DMS53 treated with DMSO at 0.1 percent for 48 hours (cell line): ENCODE data around the gene KCNAB2.

ENCODE experiments used
- DNase-seq: peaks from one replicate; lab custom pipeline; 2025; ENCODE audit not compliant: unreplicated experiment; lab: John Stamatoyannopoulos, UW

Gene KCNAB2

DNA sequence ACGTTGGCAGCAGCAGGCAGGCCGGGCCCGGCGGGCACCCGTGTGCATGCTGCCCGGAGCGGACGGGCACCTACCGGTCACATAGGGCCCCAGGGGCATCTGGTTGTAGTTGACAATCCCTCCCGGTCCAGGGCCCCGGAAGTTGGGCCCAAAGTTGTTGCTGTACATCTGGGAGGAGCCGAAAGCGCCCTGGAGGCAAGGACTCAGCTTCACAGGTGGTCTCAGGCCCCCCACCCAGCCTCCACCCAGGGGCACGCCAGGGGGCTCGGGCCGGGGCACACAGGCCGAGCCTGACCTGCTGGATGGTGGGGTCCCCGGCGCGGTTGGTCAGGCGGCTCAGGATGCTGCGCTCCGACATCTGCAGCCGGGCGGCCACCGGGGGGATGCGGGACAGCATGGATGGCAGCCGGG is 60.6 kb downstream of the KCNAB2 start:
- DNase-seq: no peak

DNA sequence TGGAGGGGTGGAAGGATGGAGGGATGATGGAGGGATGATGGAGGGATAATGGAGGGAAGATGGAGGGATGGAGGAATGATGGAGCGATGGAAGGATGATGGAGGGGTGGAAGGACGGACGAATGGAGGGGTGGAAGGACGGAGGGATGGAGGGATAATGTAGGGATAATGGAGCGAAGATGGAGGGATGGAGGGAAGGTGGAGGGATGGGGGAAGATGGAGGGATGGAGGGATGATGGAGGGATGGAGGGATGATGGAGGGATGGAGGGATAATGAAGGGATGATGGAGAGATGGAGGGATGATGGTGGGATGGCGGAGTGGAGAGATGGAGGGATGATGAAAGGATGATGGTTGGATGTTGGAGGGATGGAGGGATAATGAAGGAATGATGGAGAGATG is 61.3 kb downstream of the KCNAB2 start:
- no peak for DNase-seq

DNA sequence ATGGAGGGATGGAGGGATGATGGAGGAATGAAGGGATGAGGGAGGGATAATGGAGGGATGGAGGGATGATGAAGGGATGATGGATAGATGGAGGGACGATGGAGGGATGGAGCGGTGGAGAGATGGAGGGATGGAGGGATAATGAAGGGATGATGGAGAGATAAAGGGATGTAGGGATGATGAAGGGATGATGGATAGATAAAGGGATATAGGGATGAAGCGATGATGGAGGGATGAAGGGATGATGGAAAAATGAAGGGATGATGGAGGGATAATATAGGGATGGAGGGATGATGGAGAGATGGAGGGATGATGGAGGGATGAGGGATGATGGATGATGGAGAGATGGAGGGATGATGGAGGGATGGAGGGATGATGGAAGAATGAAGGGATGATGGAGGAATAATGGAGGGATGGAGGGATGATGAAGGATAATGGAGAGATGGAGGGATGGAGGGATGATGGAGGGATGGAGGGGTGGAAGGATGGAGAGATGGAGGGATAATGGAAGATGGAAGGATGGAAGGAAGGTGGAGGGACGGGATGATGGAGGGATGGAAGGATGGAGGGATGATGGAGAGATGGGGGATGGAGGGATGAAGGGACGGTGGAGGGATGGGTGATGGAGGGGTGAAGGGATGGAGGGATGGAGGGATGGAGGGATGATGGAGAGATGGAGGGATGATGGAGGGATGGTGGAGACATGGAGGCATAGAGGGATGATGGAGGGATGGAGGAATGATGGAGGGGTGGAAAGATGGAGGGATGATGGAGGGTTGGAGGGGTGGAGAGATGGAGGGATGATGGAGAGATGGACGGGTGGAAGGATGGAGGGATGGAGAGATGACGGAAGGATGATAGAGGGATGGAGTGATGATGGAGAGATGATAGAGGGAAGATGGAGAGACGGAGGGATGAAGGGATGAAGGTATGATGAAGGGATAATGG is 62.0 kb downstream of the KCNAB2 start:
- DNase-seq: no peak

DNA sequence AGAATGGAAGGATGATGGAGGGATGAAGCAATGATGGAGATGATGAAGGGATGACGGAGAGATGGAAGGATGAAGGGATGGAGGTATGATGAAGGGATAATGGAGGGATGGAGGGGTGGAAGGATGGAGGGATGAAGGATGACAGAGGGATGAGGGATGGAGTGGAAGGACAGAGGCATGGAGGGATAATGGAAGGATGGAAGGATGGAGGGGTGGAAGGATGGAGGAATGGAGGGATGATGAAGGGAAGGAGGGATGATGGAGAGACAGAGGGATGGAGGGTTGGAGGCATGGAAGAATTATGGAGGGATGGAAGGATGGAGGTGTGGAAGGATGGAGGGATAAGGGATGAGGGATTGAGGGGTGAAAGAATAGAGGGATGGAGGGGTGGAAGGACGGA is 62.8 kb downstream of the KCNAB2 start:
- no peak for DNase-seq

DNA sequence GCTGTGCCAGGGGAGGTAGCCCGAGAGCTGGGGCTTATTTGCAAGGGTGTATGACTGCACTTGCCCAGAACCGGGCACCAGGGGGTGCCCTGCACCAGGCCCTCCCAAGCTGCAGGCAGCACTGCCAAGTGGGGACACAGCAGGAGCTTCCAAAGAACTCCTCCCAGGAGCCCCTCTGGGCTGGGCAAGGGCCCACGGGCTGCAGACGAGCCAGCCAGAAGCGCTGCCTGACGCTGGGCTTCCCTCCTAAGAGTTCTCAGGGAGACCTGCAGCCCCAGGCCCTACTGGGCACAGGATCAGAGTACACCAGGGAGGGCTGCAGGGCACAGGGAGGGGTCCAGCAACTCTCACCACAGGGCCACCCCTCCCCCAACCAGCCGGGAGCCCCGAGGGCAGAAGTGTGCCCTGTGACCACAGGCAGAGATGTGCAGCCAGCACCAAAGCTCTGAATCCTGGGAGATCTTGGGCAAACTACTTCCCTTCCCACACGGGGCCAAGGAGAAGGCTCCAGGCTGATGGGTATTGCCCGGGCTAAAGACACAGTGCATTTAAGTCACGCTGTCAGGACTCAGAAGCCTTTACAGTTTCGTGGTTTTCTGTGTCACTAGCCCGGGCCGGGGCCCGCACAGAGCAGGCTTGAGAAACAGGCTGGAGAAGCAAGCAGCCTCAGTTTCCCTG is 63.4 kb downstream of the KCNAB2 start:
- peak; percentile 50 for DNase-seq

DNA sequence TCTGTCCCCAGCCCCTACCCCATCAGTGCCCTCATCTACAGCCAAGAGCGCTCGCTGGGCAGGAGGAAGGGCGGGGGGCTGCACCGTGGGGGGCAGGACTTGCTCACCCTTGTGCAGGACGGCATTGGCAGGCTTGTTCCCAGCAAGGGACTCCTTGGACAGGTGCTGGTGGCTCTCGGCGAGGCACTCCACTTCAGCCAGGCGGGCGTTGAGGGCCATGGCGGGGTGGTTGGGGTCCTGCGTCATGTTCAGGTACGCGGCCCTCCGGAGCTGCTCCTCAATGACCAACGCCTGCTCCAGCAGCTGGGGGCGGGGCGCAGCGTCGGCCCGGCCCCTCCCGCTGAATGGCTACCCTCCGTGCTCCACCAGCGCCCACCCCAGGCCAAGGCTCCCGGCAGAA is 64.0 kb downstream of the KCNAB2 start:
- DNase-seq: no peak

DNA sequence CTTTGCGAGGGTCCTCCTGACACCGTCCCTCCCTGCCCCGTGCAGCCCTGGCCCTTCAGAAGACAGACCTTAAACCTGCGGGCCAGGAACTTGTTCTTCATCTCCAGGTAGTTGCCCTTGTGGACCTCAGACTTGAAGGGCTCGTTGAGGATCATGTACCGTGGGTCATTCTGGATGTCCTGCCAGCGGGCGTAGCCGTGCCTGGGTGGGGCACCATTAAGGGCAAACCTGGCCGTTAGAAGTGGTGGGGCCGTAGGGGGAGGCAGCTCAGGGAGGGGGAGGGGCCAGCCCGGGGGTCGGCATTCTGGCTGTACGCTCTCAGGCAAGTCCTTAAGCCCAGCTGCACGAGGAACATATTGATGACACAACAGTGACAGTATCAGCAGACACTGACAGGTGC is 64.6 kb downstream of the KCNAB2 start:
- no peak for DNase-seq

DNA sequence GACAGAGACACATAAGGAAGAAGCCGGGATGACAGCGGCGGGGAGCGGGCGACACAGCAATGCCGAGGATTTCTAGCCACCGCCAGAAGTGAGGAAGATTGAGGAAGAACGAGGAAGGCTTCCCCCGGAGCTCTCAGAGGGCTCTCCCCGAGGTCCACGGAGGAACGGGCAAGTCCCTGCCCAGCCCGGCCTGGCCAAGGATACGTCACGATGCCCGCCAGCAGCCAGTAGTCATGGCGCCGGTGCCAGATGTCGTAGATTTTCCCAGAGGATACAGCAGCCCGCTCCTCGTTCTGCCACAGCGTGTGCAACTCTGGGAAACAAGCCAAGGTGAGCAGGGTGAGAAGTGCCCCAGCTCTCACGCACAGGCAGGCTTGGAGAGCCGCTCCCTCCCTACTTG is 65.9 kb downstream of the KCNAB2 start:
- DNase-seq: peak; percentile 87

DNA sequence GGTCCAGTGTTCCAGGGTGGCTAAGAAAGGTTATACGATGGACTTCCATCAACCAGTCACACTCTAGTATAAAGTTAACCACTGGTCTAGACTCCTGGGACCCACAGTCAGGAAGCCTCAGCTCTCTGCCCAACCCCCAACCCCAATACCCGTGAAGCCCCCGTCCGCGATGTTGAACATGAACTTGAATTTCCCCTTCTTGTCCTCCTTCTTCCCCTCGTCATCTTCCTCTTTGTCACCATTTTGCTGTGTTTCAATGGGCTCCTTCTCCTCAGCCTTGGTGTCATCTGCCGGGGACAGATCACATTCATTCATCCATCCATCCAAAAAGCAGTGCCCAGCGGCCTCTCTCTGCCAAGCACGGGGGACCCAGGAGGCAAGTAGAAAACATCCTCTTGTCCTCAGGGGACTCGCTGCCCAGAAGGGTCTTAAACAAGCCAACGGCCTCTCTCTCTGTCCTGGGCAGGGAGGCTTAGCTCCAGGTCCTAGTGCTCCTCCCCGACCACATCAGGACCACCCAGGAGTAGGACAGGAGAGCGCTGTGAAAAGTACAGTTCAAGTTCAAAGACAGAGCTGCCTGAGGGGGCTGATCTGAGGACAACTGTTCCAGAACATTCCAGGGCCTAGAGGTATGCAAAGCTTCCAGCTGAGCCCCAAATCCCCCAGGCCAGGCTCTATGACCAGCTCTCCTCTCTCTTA is 66.5 kb downstream of the KCNAB2 start:
- no peak for DNase-seq

DNA sequence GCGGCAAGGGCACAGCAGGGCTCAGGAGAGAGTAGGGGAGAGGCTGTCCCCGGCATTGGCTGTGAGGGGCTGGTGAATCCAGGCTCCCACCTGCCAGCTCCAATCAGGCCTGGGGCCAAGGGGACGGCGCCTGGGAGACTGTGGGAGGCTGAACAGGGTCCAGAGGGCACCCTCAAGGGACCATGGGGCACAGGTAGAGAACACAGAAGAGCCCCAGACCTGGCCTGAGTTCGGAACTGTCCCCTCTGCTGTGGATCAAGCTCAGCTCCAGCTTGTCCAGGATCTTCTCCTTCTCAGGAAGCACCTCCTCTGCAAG is 67.0 kb downstream of the KCNAB2 start:
- no peak for DNase-seq

DNA sequence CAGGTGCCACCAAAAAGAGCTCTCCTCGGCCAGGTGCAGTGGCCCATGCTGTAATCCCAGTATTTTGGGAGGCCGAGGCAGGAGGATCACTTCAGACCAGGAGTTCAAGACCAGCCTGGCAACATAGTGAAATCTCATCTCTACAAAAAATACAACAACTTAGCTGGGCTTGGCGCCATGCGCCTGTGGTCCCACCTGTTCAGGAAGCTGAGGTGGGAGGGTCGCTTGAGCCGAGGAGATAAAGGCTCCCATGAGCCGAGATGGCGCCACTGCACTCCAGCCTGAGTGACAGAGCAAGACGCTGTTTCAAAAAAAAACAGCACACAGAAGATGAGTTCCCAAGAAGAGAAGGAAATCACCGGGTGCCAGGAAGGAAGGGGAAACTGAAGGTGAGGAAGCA is 67.4 kb downstream of the KCNAB2 start:
- DNase-seq: no peak

DNA sequence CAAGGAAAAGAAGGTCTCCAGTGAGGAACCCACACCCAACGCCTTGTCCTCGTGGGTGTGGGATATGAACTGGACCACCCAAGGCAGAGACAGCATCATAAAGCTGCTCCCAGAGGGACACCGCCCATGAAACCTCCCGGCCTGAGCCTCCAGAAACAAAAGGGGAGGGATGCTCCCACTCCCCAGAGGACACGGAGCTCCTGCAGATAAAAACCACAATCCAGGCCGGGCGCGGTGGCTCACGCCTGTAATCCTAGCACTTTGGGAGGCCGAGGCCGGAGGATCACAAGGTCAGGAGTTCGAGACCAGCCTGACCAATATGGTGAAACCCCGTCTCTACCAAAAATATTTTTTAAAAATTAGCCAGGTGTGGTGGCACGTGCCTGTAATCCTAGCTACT is 68.1 kb downstream of the KCNAB2 start:
- no peak for DNase-seq

DNA sequence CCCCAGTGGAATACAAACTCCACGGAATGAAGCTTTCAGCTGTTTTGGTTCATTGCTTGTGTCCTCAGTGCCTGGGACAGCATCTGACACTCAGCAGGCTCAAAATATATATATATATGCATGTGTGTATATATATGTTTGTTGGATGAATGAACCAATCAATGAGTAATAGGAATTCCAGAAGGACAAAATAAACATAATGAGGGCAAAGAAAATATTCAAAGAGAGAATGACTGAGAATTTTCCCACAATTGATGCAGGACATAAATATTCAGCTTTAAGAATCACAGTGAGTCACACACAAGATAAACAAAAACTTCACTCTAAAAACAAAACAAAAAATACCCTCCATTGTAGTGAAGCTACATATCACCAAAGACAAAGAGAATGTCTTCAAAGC is 70.4 kb downstream of the KCNAB2 start:
- DNase-seq: no peak

DNA sequence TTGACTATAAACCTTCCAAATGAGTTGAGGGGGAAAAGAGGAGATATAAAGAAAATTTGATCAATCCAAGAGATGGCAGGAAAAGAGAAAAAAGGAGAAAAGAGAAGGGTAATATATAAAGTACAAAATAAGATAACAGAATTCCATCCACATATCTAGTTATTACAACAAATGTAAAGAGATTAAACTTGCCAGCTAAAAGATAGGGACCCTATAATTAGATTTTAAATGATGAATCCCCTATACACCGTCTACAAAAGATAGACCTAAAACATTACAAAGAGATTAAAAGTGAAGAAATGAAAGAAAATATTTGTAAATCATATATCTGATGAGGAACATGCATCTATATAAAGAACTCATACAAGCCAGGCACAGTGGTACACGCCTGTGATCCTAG is 71.4 kb downstream of the KCNAB2 start:
- no peak for DNase-seq

DNA sequence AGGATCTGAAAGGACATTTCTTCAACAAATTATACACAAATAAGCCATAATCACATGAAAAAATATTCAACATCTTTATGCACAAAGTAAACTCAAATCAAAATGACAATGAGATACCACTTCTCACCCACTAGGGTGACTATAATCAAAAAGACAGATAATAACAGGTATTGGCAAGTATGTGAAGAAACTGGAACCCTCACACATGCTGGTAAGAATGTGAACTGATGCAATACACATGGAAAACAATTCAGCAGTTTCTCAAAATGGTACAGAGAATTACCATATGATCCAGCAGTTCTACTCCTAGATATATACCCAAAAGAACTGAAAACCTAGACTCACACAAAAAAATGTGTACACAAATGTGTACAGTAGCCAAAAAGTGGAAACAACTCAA is 71.9 kb downstream of the KCNAB2 start:
- no peak for DNase-seq

DNA sequence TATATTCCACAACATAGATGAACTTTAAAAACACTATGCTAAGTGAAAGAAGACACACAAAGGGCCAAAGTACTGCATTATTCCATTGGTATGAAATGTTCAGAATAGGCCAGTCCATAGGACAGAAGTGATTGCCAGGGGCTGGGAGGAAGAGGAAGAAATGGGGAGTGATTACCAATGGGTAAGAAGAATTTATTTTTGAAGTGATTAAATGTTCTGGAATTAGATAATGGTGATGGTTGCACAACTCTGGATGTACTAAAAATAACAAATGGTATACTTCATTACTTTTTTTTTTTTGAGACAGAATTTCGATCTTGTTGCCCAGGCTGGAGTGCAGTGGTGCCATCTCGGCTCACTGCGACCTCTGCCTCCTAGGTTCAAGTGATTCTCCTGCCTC is 72.7 kb downstream of the KCNAB2 start:
- no peak for DNase-seq

DNA sequence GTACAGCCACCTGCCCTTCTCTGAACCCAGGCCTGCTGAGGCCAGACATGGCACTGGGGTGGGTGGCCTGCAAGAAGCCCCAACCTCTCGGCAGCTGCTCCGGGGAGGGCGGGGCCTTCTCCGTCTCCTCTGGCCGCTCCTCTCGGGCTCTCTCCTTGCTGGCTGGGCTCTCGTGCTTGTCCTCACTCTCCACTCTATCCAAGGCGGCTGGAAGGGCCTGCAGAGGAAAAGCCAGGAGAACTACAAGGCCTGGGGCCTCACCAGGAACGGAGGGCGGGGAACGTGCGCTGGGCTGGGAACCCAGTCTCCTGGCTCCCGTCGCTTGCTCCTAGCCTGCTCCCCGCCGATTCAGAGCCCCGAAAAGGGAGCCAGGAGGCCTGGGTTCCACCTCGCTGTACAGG is 75.3 kb downstream of the KCNAB2 start:
- no peak for DNase-seq

DNA sequence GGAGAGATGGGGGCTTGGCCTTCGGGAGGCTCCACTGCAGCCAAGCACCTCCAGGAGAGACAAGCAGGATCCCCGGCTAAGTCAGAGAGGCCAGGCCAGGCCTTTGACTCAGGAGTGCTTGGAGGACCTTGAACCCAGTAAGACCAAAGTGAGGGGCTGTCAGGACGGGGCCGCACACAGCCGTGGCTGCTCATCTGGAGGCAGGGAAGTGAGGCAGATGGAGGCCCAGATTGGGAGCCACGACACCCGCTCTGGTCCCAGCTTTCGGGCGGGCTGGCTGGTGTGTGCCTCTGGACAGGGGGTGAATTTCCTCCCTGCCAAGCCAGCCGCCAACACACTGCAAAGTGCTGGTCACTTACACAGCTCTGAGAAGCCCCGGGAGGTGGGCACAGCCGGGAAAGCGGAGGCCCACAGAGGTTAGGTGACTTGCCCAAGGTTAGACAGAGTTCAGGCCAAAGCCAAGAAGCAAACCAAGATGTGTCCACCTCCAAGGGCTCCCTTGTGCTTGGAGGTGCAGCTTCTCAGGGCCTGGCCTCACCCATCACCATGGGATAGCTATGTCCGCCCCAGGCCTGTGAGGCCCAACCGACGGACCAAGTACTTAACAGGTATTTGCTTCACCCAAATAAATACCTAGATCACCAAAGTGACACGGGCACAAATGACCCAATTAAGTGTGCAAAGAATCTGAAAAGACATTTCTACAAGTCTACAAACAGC is 76.1 kb downstream of the KCNAB2 start:
- no peak for DNase-seq

DNA sequence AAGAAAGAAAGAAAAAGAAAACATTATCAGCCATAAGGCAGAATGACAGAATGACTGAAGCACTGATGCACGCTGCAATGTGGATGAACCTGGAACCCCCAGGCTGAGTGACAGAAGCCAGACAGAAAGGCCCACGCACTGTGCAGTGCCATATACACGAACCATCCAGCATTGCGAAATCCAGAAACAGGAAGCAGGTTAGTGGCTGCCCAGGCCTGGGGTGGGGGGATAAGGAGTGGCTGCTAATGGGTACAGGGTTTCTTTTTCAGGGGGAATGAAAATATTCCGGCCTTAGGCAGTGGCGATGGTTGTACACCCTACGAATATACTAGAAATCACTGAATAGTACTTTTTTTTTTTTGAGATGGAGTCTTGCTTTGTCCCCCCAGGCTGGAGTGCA is 77.4 kb downstream of the KCNAB2 start:
- DNase-seq: no peak

DNA sequence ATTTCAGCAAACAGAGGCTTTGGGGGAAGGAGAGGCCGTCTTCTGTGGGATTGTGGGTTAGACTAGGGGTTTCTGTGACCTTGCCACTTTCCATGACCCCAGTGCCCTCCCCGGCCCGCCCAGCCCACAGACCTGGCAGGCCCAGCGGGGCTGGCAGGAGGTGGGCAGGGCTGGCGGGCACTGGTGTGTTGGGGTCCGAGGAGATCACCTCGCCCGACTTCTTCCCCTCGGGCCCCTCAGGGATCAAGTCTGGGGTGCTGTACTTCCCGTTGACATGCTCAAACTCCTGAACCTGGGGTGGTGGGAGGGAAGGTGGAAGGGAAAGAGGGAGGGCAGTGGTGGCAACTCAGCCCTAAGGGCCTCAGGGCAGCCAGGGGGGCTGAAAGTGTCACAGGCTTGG is 78.1 kb downstream of the KCNAB2 start:
- no peak for DNase-seq

DNA sequence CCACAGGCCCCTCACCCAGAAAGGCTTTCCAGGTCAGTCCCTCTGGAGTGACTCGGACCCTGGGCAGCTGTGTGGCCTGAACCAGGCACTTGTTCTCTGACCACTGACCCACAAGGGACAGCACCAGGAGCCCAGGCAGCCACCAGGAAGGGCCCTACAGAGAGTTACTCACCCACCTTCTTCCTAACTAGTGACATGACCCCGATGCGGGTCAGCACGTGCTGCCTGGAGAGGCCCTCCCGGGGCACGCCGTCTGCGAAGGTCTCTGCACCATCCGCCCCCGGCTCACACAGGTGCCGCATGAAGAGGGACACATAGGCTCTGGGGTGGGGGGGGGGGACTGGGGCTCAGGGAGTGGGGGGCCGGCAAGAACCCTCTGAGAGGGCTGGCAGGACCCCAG is 78.7 kb downstream of the KCNAB2 start:
- no peak for DNase-seq
